HG03097 (cell line): ENCODE measurements around the gene AK2.
"Not testable (repeated sequence)": the region's sequence is repeated elsewhere in the genome, so short reads cannot be mapped to it uniquely, and the experiment has no call there.

Experiments used
- ATAC-seq: cut with Tn5 transposase; IDR thresholded peaks from one replicate; pipeline ENCODE4 v1.9.1; 2021; ENCODE audit not compliant: unreplicated experiment, low FRiP score

The AK2 gene

DNA sequence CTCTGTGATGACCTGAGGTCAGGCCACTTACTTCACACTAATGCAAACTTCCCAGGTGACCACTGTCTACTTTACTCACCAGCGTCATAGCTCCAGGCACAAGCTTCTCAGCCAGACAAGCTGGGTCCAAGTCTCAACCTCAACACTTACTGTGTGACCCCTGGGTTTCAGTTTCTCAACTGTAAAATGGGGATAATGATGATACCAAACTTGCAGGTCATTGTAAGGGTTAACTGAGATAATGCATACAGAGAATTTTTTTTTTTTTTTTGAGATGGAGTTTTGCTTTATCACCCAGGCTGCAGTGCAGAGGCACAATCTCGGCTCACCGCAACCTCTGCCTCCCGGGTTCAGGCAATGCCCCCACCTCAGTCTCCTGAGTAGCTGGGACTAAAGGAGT is 34.7 kb downstream of the AK2 start:
- no peak for ATAC-seq

DNA sequence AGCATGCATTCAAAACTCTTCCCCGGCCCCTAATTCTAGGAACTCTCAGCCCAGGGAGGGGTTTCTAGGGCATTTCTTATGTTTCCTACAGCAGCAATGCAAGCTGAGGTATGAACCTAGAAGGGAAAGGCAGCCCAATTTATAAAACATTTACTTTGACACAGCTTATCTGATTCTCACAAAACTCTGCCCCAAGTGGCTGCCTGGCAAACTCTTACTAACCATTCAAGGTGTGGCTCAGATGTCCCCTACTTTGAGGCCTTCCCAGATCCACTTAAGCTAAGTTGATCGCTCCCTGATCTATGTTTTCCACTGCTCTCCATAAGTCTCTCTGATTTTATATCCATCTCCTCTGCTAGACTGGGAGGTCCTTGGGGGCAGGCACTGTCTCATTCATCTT is 35.4 kb downstream of the AK2 start:
- no peak for ATAC-seq

DNA sequence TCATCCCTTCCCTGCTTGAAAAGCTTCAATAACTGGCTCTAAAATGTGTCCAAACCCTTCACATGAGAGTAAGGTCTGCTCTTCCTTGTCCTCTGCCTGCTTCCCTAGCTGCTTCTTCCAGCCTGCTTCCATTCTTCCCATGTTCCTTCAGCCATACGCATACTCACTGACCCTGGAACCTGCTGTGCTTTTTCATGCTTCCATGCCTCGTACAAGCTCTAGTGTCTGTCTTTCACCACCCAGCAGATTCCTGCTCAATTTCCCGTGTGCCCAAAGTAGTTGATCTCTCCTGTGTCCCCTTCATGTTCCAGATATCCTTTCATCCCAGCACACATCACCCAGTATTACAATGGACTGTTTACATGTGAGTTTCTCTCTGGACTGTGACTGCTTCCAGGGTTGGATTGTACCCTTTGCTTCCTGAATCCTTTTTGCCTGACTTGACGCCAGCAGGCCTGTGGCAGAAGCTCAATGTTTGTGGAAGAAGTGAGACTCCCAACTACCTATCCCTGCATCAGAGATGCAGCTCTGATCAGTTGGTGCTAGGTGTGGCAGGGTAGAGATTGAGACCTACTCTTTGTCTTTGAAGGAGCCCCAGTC is 36.2 kb downstream of the AK2 start:
- no peak for ATAC-seq

DNA sequence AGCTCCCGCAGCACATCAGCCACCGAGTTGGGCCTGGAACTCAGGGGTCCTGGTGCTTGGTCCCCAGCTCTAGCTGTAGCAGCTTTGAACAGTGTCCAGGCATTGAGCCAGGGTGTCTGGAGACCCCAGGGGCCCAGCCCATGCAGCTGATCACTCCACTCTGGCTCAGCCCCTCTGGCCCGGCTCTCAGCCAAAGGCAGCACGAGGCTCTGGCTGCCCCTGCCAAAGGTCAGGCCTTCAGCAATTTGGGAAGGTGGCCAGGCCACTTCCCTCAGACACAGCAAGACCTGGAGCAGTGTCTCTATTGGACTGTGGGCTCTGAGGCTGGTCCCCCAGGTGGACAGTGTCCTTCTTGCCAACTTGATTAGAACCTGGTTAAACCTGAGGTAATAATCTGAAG is 37.7 kb downstream of the AK2 start:
- ATAC-seq = no peak

DNA sequence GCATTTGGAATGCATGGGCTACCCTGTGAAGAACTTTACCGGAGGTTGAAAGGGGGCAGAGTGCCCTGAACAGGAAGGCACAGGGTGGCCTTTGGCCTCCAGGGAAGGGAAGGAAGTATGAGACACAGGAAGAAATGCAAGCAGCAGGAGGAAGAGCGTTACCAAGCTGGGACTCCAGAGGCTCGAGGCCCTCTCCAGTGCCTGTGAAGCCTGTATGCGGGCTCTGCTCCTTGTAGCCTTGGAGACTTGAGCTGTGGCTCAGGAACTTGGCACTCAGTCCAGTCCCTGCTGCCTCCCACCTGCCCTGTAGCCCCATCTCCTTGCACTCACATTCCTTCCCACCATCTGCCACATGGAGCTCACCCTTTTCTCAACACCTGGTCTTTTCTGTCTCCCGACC is 38.6 kb downstream of the AK2 start:
- no peak for ATAC-seq

DNA sequence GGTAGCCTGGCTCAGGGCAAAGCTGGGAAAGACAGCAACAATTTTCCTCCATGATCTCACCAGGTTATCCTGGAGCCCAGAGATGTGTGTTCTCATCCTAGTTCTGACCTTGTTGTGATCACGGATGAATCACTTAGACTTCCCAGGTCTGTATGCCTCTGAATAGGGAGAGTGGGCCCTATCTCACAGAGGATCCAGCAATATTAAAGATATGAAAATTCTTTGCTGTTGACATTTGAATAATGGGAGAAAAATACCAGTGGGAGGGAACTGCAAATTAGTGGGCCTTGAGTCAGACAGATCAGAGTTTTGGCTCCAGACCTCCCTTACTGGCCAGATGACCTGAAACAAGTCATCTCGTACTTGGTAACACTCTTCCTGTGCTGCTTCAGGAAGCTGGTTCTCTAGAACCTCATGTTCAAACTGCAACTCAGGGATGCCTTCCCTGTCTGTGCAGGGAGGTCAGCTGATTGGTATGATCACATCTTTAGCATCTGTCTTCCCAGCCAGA is 39.2 kb downstream of the AK2 start:
- ATAC-seq = no peak

DNA sequence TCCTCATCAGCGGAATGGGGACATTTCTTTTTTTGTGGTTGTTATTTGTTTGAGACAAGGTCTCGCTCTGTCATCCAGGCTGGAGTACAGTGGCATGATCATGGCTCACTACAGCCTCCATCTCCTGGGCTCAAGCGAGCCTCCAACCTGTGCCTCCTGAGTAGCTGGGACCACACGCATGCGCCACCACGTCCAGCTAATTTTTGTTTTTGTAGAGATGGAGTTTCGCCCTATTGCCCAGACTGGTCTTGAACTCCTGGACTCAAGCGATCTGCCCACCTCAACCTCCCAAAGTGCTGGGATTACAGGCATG is 43.4 kb downstream of the AK2 start:
- ATAC-seq = not testable (repeated sequence)

DNA sequence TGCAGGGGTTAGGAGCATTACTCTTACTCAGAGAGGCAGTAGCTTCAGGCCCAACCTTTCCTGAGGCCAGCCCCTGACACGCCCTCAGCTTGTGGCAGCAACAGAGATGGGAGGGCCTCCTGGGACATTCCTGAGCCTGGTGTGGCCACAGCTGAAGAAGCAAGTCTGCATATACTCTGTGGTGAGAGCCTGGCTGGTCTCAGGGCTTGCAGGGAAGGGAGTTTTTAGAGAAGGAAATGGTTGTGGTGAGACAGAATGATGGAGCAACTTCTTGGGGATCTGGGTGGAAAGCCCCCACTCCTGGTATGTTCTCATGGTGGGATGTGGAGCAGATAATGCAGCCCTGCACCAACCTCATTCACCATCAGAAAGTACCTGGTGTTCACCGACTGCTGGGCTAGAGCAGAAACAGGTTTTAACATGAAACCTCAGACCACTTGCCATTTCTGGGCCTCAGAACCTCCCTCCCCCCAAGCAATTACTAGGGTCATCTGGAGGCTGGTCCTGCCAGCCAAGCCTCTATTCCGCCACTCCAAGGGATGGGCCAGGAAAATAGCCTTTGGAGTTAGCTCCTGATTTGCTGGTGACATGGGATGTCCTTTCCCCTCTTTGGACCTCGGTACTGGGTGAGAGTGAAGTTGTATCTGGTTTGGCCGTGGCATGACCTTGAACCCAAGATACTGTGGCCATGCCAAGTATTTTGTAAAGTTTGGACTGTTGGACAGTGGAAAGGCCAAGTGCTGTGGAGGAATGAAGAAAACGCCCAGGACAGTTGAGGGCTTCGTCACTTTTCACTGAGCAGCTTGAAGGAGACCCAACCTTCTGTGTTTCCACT is 44.0 kb downstream of the AK2 start:
- peak; percentile 78 for ATAC-seq

DNA sequence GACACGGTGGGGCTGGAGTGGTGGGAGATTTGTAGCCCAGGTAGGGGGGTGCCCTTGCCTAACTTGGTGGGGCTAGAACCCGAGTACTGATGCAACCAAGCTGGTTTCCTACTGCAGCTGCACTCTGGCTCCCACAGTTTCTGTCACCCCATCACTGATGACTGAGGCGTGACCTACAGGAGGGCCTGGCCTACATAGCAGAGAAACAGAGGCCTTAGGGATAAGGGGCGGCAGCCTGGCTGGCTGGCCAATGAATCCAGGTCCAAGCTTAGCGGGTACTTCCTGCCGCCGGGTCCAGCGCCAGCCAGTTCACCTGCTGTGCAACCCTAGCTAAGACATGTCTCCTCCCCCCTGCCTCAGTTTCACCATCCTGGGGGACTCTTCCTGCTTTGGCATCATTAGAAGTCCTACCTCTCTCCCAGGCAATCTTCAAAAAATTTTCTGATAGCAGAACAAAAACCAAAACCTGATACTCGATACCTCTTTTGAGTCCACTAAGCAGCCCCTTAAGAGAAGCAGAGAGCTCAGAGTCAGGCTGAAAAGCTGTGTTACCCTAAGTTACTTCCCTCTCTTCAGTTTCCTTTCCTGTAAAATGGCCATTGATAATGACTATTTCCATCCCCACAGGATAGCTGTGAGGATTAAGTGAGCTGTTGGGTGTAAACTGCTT is 44.7 kb downstream of the AK2 start:
- ATAC-seq = peak; percentile 34

DNA sequence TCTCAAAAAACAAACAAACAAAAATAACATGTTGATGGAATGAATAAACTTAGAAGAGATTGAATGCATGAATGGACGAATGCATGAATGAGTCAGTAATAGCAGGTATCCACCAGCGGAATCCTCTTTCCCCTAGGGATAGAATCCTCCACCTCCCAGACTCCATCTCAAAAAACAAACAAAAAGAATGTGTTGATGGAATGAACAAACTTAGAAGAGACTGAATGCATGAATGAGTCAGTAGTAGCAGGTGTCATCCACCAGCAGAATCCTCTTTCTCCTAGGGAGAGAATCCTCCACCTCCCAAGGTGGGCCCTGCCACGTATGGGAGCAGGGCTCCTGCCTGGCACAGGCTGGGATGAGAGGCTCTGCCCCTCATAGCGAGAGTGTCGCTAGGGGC is 45.3 kb downstream of the AK2 start:
- ATAC-seq = no peak

DNA sequence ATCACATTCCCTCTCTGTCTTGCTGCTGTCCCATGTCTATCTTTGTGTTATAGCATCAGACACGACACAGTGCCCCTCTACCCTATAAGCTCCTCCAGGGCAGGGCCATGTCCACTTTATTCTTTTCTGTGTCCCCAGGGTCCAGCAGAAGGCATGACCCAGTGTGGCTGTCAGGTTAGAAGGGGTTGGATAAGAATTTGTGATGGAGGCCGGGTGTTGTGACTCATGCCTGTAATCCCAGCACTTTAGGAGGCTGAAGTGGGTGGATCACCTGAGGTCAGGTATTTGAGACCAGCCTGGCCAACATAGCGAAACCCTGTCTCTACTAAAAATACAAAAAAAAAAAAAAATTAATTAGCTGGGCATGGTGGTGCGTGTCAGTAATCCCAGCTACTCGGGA is 45.8 kb downstream of the AK2 start:
- ATAC-seq = no peak

DNA sequence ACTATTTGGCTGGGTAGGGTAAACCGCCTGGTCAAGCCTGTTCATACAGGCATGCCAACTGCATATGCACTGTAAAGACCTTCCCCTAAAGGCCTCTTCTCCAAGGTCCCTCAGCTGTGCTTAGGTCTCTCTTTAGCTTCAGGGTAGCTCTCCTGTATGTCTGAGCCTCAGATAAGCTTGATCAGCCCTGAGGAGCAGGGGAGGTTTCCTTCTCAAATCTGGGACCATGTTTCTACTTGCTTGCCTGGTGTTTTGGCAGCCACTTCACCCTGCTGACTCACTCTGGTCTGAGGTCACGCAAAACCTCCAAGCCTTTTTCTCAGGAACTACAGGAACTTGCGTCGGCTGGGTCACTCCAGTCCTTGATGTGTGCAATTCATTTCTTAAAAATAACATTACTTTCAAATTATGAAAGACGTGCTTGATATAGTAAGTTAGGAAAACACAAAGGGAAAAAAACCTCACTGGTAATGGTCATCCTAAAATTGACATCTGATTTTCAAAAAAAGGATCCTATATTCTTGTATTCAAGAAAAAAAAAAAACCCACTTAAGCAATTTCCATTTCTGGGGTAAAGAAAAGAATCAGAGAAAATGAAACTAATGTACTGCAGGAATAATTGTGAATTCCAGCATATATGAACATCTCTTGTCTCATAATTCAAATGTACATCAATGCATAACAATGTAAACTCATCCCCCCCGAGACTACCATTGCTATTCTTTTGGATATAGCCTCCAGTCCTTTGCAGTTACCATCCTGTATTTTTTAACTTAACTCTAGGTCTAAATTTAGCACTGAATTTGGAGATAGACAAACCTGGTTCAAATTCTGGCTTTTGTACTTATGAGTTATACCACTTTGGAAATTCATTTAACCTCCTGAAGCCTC is 47.3 kb downstream of the AK2 start:
- ATAC-seq = no peak

DNA sequence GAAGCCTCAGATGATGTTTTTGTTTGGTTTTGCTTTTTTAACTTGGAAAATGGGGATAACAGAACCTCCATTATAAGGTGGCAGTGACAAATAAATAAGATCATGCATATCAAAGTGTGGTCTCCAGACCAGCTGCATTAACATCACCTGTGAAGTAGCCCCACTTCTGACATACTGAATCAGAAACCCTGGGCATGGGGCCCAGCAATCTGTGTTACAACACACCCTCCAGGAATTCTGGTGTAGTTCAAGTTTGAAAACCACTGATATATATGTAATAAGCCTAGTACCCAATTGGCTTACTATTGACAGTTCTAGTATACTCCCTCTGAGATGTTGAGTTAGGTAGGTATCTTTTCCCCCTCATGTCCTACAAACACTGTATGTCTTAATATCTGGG is 48.0 kb downstream of the AK2 start:
- no peak for ATAC-seq

DNA sequence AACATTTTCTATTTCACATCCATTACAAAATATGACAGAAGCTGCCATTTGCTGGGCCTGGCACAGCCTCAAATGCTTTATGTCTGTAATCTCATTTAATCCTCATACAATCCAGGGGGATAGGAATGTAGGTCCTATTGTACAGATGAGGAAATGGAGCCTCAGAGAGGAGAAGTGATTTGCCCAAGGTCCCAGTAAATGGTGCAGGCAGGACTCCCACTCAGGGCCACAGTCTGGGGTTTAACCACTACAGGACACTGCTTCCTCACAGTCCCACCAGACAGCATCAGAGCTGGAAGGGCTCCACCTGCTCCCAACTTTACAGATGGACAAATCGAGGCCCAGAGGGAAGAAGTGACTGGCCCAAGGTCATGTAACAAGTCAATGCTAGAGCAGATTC is 51.5 kb downstream of the AK2 start:
- ATAC-seq = no peak

DNA sequence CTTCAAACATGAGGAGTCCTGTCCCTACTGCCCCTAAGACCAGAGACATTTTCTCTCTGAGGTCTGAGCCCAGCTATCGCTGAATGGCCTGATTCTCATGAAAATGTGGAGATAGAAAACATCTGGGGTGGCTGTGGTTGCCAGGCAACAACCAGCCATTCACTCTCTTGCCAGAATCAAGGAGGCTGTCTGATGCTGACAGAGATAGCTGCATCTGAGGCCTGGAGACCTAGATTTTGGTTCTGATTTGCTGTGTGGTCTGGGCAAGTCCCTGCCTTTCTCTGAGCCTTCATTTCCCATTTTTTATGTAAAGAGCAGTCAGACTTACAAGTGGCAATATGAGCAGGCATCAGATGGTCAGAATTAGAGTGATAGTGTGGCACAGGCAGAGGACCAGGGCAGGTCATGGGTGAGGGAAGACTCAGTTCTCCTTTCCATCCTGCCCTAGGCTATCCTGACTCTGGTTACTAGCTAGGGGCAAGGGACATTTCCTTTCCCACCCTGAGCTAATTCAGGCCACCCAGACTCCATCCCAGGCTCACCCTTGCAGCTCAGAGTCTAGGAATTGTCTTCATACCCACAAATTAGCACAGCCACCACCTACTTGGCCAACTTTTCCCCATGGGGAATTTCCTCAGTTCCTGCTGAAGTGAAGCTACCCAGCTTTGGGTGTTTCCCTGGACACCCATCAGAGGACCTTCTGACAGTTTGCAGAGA is 52.1 kb downstream of the AK2 start:
- no peak for ATAC-seq

DNA sequence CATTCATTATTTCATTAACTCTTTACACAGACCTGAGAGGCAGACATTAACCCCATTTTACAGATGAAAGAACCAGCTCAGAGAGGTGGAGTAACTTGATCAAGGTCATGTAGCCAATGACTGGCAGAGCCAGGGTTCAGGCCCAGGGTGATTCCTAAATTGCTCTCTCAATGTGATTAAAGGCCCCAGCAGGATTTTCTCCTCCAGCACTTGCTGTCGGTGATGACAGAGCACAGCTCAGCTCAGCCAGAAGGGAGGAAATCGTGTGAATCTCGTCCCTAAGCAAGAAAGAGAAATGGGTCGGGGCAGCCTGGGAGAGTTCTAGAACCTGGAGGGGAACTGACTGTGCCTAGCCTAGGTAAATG is 52.6 kb downstream of the AK2 start:
- no peak for ATAC-seq

DNA sequence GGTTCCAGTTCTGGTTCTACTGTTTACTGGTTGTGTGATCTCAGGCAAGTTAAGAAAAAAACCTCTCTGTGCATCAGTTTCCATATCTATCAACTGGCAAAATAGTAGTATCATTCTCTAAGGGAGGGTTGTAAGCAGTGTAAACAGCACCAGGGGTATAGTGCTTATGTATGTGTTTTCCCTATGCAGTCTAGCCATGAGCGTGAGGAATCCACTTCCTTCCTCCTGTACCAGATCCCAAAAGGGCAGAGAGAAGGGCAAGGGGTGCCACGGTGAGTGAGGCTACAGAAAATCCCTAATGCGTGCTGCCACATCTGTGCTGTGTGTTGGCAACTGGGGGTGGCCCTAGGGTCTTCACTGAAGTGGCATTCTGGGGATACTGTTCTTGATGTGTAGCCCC is 53.7 kb downstream of the AK2 start:
- no peak for ATAC-seq

DNA sequence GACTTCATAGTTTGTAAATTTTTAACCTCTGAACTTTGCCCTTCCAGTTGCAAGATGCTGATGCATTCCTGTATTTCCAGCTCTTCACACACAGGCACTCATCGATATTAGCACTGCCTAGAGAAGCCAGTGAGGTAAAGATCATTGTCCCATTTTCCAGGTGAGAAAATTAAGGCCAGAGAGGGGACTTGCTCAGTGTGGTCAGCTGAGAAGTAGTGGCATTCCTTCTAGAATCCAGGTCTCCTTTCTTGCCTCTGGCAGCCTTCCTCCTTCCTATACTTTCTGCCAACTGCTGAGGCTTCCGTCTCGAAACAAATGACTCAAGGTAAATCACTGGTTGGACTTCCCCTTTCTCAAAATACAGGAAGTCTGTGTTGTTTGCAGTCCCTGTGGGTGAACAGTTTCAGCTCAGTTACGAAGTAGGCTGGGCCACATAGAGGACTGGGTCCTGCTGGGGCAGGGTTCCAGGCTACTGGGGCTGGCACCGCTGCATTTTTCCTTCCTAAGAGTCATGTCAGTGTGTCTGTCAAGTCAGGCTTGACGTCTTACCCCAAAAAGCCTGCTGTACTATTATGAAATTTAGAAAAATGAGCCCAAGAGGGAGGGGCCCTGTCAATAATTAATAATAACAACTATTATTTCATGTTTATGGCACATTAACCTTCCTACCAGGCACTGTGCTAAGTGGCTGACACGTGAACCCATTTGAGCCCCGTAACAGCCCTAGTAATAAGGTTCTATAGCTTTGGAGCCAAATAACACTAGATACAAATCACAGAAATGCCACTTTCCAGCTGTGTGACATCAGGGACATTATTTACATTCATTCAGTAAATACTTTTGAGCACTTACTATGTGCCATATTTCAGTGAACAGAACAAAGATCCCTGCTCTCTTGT is 55.4 kb downstream of the AK2 start:
- peak; percentile 89 for ATAC-seq

DNA sequence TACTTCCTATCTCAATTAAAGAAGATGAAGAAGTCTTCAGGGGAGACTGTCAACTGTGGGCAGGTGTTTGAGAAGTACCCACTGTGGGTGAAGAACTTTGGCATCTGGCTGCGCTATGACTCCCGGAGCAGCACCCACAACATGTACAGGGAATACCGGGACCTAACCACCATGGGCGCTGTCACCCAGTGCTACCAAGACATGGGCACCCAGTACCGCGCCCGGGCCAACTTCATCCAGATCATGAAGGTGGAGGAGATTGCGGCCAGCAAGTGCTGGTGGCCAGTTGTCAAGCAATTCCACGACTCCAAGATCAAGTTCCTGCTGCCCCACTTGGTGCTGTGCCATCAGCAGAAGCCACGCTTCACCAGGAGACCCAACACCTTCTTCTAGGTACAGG is 56.6 kb downstream of the AK2 start:
- ATAC-seq = no peak
